ENCODE results near the gene HOXB5. TPM values are rescaled to one million over a fixed set of nuclear protein-coding genes. Genes with fewer than 3 reads are reported as not detected.
A peak's percentile ranks its signal among the peaks of the same experiment; 100 is the strongest.

The HOXB5 gene
- total RNA-seq, 1 donor from 2014 or later, result 2.4 TPM

GRCh38 chr17:48630009-48630924, 36.7 kb upstream of the HOXB5 start:
- peak; percentile 19 for DNase-seq (ENCODE audit: low spot score)
- no peak for ATAC-seq
- intact Hi-C loops (cut with DNase I), result no loop called here

- DNase-seq (ENCODE audit: low spot score) (no peak), ATAC-seq (no peak)
- intact Hi-C loops (cut with DNase I), result no loop called here
These were observed 35.8 kb upstream of the HOXB5 start for GRCh38 chr17:48629411-48629759.

DNA sequence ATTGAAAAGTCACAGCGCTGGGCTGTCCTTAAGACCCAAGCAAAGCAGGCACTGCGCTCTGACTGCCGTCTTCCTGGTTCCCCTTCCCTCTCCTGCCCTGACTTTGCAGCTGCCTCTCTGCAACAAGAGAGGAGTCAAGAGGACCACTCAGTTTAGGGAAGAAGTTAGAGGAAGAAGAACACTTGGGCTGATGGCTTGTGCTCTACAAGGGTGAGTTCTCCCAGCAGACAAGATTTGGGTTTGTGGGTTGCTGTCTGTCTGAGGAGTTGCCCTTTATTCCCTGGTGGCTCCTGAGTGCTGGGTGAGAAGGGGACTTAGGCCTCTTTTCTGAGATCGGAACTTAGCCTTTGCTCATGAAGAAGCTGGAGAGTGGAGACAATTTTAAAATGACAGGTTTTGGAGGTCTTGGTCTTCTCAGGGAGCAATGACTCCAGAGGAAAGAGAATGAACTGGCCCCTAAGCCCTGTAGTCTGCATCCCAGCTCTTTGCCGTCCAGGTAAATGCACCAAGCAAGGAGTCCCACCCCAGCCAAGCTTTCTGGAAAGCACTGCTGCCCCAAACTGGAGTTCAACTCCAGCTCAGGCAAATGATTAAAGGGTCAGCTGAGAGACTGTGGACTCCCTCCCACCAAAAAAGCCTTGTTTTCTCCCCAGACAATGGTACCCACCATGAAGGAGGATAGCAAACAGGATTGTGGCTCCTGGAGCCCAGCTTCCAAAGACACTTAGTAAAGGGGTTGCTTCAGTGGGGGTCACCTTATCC, 35.3 kb upstream of the HOXB5 start:
- intact Hi-C loops (cut with DNase I), result no loop called here
- ATAC-seq (peak; percentile 26), DNase-seq (ENCODE audit: low spot score) (peak; percentile 39)

- intact Hi-C loops (cut with DNase I), result no loop called here
- ATAC-seq, result no peak
- peak; percentile 14 for DNase-seq (ENCODE audit: low spot score)
These were observed 34.3 kb upstream of the HOXB5 start for GRCh38 chr17:48627623-48628521.

- ATAC-seq (no peak), DNase-seq (ENCODE audit: low spot score) (no peak)
- intact Hi-C loops (cut with DNase I), result no loop called here
These were observed 33.6 kb upstream of the HOXB5 start for GRCh38 chr17:48627118-48627597.

- ATAC-seq (no peak), DNase-seq (ENCODE audit: low spot score) (no peak)
- intact Hi-C loops (cut with DNase I), result no loop called here
These were observed 32.9 kb upstream of the HOXB5 start, which contains the start of gene HOXB9 for GRCh38 chr17:48626245-48627117. Gene HOXB9 (minus strand): TSS chr17:48626358. CDS start chr17:48626269, 89 bp downstream.

- DNase-seq (ENCODE audit: low spot score), result no peak
- no peak for ATAC-seq
- intact Hi-C loops (cut with DNase I), result no loop called here
These were observed 32.1 kb upstream of the HOXB5 start for GRCh38 chr17:48625495-48626244.

DNA sequence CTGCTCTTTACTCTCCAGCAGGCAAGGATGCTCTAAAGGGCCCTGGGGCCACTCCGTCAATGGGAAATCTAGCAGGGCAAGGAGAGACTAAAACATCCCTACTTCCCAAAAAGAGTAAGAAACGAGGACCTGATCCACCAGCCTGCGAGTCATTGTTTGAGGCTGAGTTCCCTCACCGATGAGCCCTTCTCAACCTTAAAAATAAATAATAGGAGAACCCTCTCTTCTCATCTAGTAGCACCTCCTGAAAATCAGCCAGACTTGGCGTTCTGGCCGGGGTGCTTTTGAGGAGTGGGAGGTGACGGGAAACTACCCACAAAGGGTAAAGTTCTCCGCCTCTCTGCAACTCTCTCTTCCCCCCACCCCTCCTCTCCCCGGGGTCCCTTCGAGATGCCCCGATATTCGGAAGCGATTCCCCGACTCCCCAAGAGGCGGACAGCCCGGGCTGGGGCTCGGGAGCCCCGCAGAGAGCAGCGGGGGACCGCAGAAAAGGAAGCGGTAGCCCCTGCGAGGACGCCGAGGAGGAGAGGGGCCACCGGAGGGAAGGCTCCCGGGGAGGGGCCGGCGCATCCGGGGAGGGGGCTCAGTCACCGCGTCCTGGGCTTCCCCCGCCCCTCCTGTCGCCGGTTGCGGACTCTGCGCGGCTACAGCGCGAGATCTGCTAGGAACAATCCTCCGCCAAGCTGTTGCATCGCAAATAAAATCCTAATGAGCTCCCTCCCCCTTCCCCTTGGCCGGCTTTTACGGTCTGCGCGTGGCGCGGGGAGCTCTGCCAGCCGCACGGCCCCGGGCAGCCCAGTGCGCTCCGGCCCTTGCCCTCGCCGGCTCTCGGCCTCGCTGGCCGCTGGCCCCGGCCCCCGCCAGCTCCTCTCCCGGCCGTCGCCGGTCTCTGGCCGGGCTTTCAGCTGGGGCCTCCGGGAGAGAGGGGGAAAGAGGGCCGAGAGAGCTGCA, 31.2 kb upstream of the HOXB5 start:
- intact Hi-C loops (cut with DNase I), result no loop called here
- ATAC-seq (peak; percentile 43), DNase-seq (ENCODE audit: low spot score) (no peak)

DNA sequence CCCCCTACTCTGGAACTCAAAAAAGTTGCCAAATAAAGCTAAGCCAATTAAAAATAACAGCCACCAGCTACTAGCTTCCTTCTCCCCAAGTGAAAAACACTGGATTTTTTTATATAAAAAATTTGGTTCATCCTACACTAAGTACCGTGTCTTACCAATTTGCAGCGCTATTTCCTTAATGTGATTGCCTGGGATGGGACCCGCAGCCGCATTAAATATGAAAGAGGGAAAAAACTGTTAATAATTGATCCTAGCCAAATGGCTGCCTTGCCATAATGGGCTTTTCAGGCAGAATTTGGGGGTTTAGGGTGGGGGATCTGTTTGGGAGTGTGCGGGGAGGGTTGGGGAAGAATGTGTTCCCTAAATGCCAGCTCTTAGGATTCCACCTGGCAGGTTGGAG, 30.5 kb upstream of the HOXB5 start:
- intact Hi-C loops (cut with DNase I), result no loop called here

GRCh38 chr17:48623583-48623982, 30.0 kb upstream of the HOXB5 start:
- DNase-seq (ENCODE audit: low spot score), result no peak
- ATAC-seq, result no peak
- intact Hi-C loops (cut with DNase I), result no loop called here

More for the DNA sequence above, 30.5 kb upstream of the HOXB5 start:
- DNase-seq (ENCODE audit: low spot score), result no peak
- ATAC-seq, result no peak

GRCh38 chr17:48622857-48623256, 29.3 kb upstream of the HOXB5 start:
- intact Hi-C loops (cut with DNase I), result no loop called here
- ATAC-seq (no peak), DNase-seq (ENCODE audit: low spot score) (no peak)

DNA sequence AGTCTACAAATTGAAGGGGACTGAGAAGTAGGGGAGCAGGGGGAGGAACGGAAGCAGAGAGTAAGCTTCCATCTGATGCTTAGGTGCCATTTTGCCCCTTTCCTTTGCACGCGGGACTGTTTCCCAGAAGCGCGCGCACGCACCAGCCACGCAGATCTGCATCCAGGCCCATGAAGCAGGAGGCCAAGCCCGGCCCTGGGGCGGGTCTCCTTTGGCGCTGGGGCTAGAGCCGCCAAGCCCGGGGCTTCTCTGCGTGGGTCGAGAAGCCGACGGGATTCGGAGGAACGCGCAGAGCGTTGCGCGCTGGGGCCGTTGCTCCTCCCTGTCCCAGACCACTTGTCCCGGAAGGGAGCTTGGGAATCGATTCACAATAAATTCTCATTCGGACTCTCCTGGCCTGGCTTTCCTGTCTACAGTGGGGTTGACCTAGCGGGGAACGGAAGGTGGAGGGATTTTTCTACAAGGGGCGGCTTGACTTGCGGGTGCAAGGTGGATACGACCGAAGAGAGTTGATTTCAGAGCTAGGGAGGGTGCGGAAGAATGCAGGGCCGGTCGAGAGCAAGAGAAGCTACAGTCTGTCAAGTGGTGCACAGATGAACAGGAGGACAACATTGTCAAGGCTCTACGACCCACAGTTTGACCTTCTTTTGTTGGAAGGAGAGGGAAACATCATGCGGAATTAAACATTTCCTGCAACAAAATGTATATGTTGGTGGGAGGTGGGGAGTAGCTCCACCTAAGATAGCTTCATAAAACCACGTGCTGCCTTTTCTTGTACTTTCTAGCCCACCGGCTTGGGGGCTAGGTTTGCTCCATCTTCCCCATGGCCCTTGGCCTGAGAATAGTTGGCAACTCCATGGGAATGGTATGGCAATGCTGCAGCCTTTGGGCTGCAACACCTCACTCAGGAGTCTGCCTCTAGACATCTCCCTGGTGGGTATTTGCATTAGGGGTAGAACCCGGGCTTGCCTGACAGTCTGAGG, 28.1 kb upstream of the HOXB5 start:
- intact Hi-C loops (cut with DNase I), result no loop called here

DNA sequence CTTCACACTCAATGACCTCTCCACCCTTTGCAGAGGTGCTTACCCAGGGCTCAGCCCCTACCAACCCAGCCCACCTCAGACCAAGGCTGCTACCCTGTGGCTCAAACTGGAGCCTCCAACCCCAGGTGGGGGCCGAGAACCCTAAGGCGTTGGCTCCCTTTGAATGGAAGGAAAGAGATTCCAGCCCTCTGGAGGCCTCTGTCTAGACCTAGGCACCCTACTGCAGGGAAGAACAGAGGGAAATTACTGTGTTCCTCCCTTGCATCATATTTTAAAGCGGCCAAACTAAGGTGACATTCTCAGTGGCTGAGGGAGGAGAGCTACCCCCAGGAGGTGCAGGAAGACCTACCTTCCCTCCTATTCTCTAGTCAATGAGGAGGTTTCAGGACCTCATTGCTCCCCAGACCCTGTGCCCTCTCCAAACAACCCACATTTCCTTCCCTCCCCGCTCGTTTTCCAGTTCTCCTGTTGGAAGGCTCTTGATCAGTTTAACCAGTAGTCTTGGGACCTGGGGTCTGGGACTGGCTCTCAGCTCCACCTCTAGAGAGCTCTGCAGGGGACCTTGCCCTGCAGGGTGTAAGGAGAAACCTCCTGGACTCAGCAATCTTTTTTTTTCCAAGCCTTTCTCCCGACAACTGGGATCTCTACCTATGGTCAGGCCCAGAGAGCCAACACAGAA, 27.0 kb upstream of the HOXB5 start:
- ATAC-seq (no peak), DNase-seq (ENCODE audit: low spot score) (no peak)
- intact Hi-C loops (cut with DNase I), result no loop called here

More for the DNA sequence above, 28.1 kb upstream of the HOXB5 start:
- ATAC-seq (no peak), DNase-seq (ENCODE audit: low spot score) (no peak)

DNA sequence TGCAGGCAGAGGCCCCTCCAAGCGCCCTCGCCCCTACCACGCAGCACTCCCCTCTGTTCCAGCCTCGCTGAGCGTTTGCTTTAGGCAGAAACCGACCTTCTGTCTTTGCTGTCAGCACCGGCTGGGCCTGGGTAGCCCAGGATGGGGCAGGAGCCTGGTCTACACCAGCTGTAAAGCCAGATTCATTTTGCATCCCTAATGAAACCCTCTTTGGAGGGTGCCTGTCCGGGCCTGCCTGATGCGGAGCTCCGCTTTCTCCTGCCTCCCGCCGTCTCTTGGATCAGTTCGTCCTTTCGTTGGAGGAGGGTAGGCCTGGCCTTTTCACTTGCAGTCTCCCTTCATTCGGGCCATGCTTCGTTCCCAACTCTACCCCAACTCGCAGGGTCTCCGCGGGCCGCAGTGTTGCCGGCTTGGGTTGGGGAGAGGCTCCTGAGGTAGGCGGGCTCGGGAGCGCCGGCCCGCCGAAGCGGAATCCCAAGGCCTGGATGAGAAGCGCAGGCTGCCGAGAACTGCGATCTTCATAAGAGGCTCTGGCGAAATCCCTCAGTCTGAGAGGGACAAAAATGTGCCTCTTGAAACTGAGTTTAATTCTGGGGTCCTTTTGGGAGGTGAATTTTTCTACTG, 26.4 kb upstream of the HOXB5 start:
- DNase-seq (ENCODE audit: low spot score), result no peak
- intact Hi-C loops (cut with DNase I), result no loop called here
- ATAC-seq, result no peak

Data from sciatic nerve (tissue), 2 donors.